Lower leg skin (tissue), 3 donors: ENCODE measurements around the gene LIPC.

Experiments
- POLR2A ChIP-seq, 2 donors: fragments of 450-650 bp; IDR thresholded peaks; one replicate each; pipeline ENCODE4 v1.6.1; 2016 to 2017; ENCODE audit warnings: antibody characterized with exemption in 2 of 2, mild to moderate bottlenecking in 1 of 2, moderate library complexity in 1 of 2
- TF ChIP-seq, protein P1 (sequence below), 3 donors: fragments of 450-650 bp; IDR thresholded peaks; one replicate each; pipeline ENCODE4 v1.5.1; 2016; ENCODE audit warnings: antibody characterized with exemption in 3 of 3, mild to moderate bottlenecking in 3 of 3, moderate library complexity in 2 of 3

DNA sequence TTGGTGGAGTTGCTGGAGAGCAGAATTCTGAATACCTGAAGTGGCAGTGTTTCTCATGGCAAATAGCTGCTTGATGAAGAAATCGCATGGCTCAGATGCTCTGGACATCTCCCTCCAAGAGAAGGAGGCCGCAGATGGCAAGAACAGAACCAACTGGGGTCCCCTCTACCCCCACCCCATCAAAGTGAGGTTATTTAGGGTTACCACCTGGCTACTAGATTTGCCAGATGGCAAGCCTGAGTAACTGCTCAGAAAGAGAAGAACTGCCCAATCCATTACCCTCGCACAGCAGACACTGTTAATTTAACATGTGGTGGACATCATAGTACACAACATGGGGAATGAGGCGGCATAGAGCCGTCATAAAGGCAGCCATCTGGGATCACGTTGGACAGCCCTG is 30.5 kb upstream of the LIPC start:
- TF ChIP-seq, protein P1, sequence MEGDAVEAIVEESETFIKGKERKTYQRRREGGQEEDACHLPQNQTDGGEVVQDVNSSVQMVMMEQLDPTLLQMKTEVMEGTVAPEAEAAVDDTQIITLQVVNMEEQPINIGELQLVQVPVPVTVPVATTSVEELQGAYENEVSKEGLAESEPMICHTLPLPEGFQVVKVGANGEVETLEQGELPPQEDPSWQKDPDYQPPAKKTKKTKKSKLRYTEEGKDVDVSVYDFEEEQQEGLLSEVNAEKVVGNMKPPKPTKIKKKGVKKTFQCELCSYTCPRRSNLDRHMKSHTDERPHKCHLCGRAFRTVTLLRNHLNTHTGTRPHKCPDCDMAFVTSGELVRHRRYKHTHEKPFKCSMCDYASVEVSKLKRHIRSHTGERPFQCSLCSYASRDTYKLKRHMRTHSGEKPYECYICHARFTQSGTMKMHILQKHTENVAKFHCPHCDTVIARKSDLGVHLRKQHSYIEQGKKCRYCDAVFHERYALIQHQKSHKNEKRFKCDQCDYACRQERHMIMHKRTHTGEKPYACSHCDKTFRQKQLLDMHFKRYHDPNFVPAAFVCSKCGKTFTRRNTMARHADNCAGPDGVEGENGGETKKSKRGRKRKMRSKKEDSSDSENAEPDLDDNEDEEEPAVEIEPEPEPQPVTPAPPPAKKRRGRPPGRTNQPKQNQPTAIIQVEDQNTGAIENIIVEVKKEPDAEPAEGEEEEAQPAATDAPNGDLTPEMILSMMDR (IDR thresholded peaks at IDR 0.05) = no peak
- no peak for TF ChIP-seq POLR2A (IDR thresholded peaks at IDR 0.05)
